IPS-NIHi7 (cell line): ENCODE results near the gene HBD.

Experiments used
- DNase-seq: peaks from one replicate; pipeline ENCODE4 v3.0.0; 2012; ENCODE audit warnings: mixed read lengths; ENCODE audit errors: extremely low spot score

The HBD gene

GRCh38 chr11:5188201-5188600 is 46.1 kb downstream of the HBD start:
- no peak for DNase-seq
